Activated B cell treated with CpG ODN at 0.5 μM for 24 hours (primary cell): ENCODE measurements around the gene RPL35A. TPM values are rescaled to one million over a fixed set of nuclear protein-coding genes. Genes with fewer than 3 reads are reported as not detected.
A peak's percentile ranks its signal among the peaks of the same experiment; 100 is the strongest.

Experiments used
- ATAC-seq: fragments of 200-7000 bp; cut with Tn5 transposase; one replicate; pipeline ENCODE4 v1.10.0; 2021; ENCODE audit warnings: low read depth, mild to moderate bottlenecking, moderate library complexity
- CTCF ChIA-PET: fragments of 350-600 bp; sonication (Branson Sonifier 250); formaldehyde crosslinking; loops from one replicate; lab custom pipeline; 2021; ENCODE audit warnings: antibody characterized with exemption; lab: Charles Lee
- POLR2A ChIA-PET: fragments of 350-600 bp; sonication (Branson Sonifier 250); formaldehyde crosslinking; loops from one replicate; lab custom pipeline; 2021; ENCODE audit warnings: antibody characterized with exemption; lab: Charles Lee
- DNase-seq: peaks from one replicate; pipeline ENCODE4 v3.0.0; 2022
- H3K27ac Mint-ChIP-seq: one replicate; pipeline ENCODE4 v1.8.0; 2020; ENCODE audit warnings: mixed read lengths
- H3K27me3 Mint-ChIP-seq: one replicate; pipeline ENCODE4 v1.8.0; 2021; ENCODE audit warnings: mixed read lengths
- H3K36me3 Mint-ChIP-seq: one replicate; pipeline ENCODE4 v1.8.0; 2021; ENCODE audit warnings: low read depth, mixed read lengths
- H3K4me1 Mint-ChIP-seq: one replicate; pipeline ENCODE4 v1.8.0; 2021; ENCODE audit warnings: mixed read lengths
- H3K4me3 Mint-ChIP-seq: one replicate; pipeline ENCODE4 v1.8.0; 2020; ENCODE audit warnings: mild to moderate bottlenecking, mixed read lengths
- H3K9me3 Mint-ChIP-seq: one replicate; pipeline ENCODE4 v1.8.0; 2020; ENCODE audit warnings: mixed read lengths
- intact Hi-C: fragments of 100-400 bp; cut with micrococcal nuclease; formaldehyde crosslinking; loops from one replicate; pipeline ENCODE4 v1.15.1; 2024
- total RNA-seq: library from RNA; stranded (reverse); gene quantifications from 2 replicates; pipeline ENCODE4 v1.2.3, GENCODE V29; 2022
- TF ChIP-seq, protein P1 (sequence below): fragments of 200-600 bp; IDR thresholded peaks from one replicate; pipeline ENCODE4 v1.8.0; 2022; ENCODE audit warnings: antibody characterized with exemption, mild to moderate bottlenecking

RPL35A gene
- total RNA-seq, 1 donor from 2014 or later: 1,534 TPM

GRCh38 chr3:197949191-197949777, 706 bp upstream of the RPL35A start:
- intact Hi-C loops: loop anchor here (10.0 kb wide), 1 partner anchor 214 kb away; the partner anchor contains the start of gene RUBCN
- Mint-ChIP-seq H3K4me3 (peak overlapping the region; percentile 100), H3K9me3 (no peaks in the 10 kb centered on the region), H3K4me1 (peaks cover 41% of the 10 kb centered on the region), H3K27me3 (no peaks in the 10 kb centered on the region), H3K27ac (peak overlapping the region; percentile 99), H3K36me3 (peaks cover 40% of the 10 kb centered on the region)
- TF ChIP-seq, protein P1, sequence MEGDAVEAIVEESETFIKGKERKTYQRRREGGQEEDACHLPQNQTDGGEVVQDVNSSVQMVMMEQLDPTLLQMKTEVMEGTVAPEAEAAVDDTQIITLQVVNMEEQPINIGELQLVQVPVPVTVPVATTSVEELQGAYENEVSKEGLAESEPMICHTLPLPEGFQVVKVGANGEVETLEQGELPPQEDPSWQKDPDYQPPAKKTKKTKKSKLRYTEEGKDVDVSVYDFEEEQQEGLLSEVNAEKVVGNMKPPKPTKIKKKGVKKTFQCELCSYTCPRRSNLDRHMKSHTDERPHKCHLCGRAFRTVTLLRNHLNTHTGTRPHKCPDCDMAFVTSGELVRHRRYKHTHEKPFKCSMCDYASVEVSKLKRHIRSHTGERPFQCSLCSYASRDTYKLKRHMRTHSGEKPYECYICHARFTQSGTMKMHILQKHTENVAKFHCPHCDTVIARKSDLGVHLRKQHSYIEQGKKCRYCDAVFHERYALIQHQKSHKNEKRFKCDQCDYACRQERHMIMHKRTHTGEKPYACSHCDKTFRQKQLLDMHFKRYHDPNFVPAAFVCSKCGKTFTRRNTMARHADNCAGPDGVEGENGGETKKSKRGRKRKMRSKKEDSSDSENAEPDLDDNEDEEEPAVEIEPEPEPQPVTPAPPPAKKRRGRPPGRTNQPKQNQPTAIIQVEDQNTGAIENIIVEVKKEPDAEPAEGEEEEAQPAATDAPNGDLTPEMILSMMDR: no peak
- DNase-seq: no peak
- ATAC-seq: no peak
- ChIA-PET CTCF (interaction anchor here (2.9 kb wide), 1 partner anchor 131 kb away, joined by 9 read pairs; no protein-coding TSS in a partner anchor), POLR2A (interaction anchor here (0.5 to 2.0 kb wide), 4 partner anchors 10 to 131 kb away, joined by 3 to 13 read pairs (median 4); a partner anchor contains a TSS)

- no peak for DNase-seq
- ChIA-PET POLR2A (interaction anchor here (0.6 to 2.0 kb wide), 4 partner anchors 8 to 130 kb away, joined by 3 to 13 read pairs (median 4); a partner anchor contains a TSS), CTCF (interaction anchor here (0.6 to 2.9 kb wide), 2 partner anchors 130 to 171 kb away, joined by 3 to 9 read pairs; no protein-coding TSS in a partner anchor)
- intact Hi-C loops: loop anchor here (1.0 to 5.0 kb wide), 4 partner anchors 10 to 395 kb away; partner anchors contain the start of genes BDH1, LMLN and LRCH3
- peak overlapping the region; percentile 99 for H3K27ac Mint-ChIP-seq
- H3K36me3 Mint-ChIP-seq: peaks cover 54% of the 10 kb centered on the region
- peaks cover 43% of the 10 kb centered on the region for H3K4me1 Mint-ChIP-seq
- H3K9me3 Mint-ChIP-seq: no peaks in the 10 kb centered on the region
- peak overlapping the region; percentile 100 for H3K4me3 Mint-ChIP-seq
- TF ChIP-seq, protein P1: no peak
- no peak for ATAC-seq
- H3K27me3 Mint-ChIP-seq: no peaks in the 10 kb centered on the region
These were observed 679 bp downstream of the RPL35A start for GRCh38 chr3:197950677-197951061.

GRCh38 chr3:197951392-197951990, 1.5 kb downstream of the RPL35A start:
- H3K36me3 Mint-ChIP-seq: peaks cover 63% of the 10 kb centered on the region
- H3K4me1 Mint-ChIP-seq: peaks cover 43% of the 10 kb centered on the region
- H3K9me3 Mint-ChIP-seq: no peaks in the 10 kb centered on the region
- ChIA-PET CTCF (interaction anchor here (0.6 to 2.9 kb wide), 2 partner anchors 129 to 172 kb away, joined by 3 to 9 read pairs; no protein-coding TSS in a partner anchor), POLR2A (interaction anchor here (1.0 to 2.0 kb wide), 2 partner anchors 8 to 10 kb away, joined by 3 to 13 read pairs; a partner anchor contains a TSS)
- peak overlapping the region; percentile 100 for H3K4me3 Mint-ChIP-seq
- H3K27me3 Mint-ChIP-seq: no peaks in the 10 kb centered on the region
- intact Hi-C loops: loop anchor here (5.0 kb wide), 1 partner anchor 159 kb away; the partner anchor contains the start of gene LRCH3
- TF ChIP-seq, protein P1: no peak
- H3K27ac Mint-ChIP-seq: peak overlapping the region; percentile 99
- ATAC-seq (no peak), DNase-seq (no peak)

GRCh38 chr3:197952440-197952839, 2.5 kb downstream of the RPL35A start:
- POLR2A ChIA-PET: no interaction called here
- no peaks in the 10 kb centered on the region for H3K9me3 Mint-ChIP-seq
- no peak overlapping the region for H3K4me3 Mint-ChIP-seq
- intact Hi-C loops: loop anchor here (5.0 kb wide), 1 partner anchor 160 kb away; the partner anchor contains the start of gene LRCH3
- ATAC-seq (no peak), DNase-seq (no peak)
- H3K27ac Mint-ChIP-seq: peak overlapping the region; percentile 59
- TF ChIP-seq, protein P1: no peak
- no peaks in the 10 kb centered on the region for H3K27me3 Mint-ChIP-seq
- CTCF ChIA-PET: interaction anchor here (0.6 kb wide), 1 partner anchor 353 kb away, joined by 3 read pairs; no protein-coding TSS in a partner anchor
- peaks cover 43% of the 10 kb centered on the region for H3K4me1 Mint-ChIP-seq
- H3K36me3 Mint-ChIP-seq: peaks cover 72% of the 10 kb centered on the region

GRCh38 chr3:197953325-197953724, 3.3 kb downstream of the RPL35A start:
- Mint-ChIP-seq H3K4me3 (peak overlapping the region; percentile 36), H3K36me3 (peaks cover 77% of the 10 kb centered on the region), H3K9me3 (no peaks in the 10 kb centered on the region), H3K4me1 (peaks cover 45% of the 10 kb centered on the region), H3K27ac (peak overlapping the region; percentile 24), H3K27me3 (no peaks in the 10 kb centered on the region)
- no peak for ATAC-seq
- no peak for DNase-seq
- intact Hi-C loops: loop anchor here (5.0 kb wide), 1 partner anchor 161 kb away; the partner anchor contains the start of gene LRCH3
- POLR2A ChIA-PET: no interaction called here
- TF ChIP-seq, protein P1: no peak
- CTCF ChIA-PET: no interaction called here
